ENCODE measurements around the gene BAZ2B.

Gene BAZ2B

GRCh38 chr2:159615367-159616285, 722 bp downstream of the BAZ2B start:
- ATAC-seq: peak; percentile 90
- TF ChIP-seq TSHZ2 (CRISPR knock-in tag; IDR thresholded peaks at IDR 0.05) (0 out of 2 replicates have a peak, but pooled peaks have one; percentile 17), PPARA (CRISPR knock-in tag; IDR thresholded peaks at IDR 0.05; ENCODE audit: borderline replicate concordance) (no peak)

GRCh38 chr2:159614534-159615366, 1.6 kb downstream of the BAZ2B start:
- TF ChIP-seq TOX (CRISPR knock-in tag; IDR thresholded peaks at IDR 0.05; ENCODE audit: borderline replicate concordance): 0 out of 2 replicates have a peak, but pooled peaks have one; percentile 40
- TF ChIP-seq ZFP30 (CRISPR knock-in tag; IDR thresholded peaks at IDR 0.05): no peak
- ATAC-seq: peak; percentile 51

- no peak for ATAC-seq
- no peak for TF ChIP-seq ZC3H10 (CRISPR knock-in tag; IDR thresholded peaks at IDR 0.05)
- TF ChIP-seq ISL1 (CRISPR knock-in tag; IDR thresholded peaks at IDR 0.05): no peak
Measured at GRCh38 chr2:159613651-159614285, 2.6 kb downstream of the BAZ2B start.

- TF ChIP-seq OSR1 (CRISPR knock-in tag; IDR thresholded peaks at IDR 0.05) (no peak), BACH2 (CRISPR knock-in tag; IDR thresholded peaks at IDR 0.05; ENCODE audit: borderline replicate concordance) (no peak), PPARA (CRISPR knock-in tag; IDR thresholded peaks at IDR 0.05; ENCODE audit: borderline replicate concordance) (no peak), ZC3H10 (CRISPR knock-in tag; IDR thresholded peaks at IDR 0.05) (no peak), ARNTL (CRISPR knock-in tag; IDR thresholded peaks at IDR 0.05; ENCODE audit: borderline replicate concordance, low read depth) (no peak), CREB5 (CRISPR knock-in tag; IDR thresholded peaks at IDR 0.05; ENCODE audit: low read depth) (no peak), ESRRG (CRISPR knock-in tag; IDR thresholded peaks at IDR 0.05) (no peak), ZFP3 (CRISPR knock-in tag; IDR thresholded peaks at IDR 0.05) (no peak)
- no peak for ATAC-seq
Measured at GRCh38 chr2:159613091-159613490, 3.3 kb downstream of the BAZ2B start.

GRCh38 chr2:159612255-159612901, 4.0 kb downstream of the BAZ2B start:
- TF ChIP-seq ISL1 (CRISPR knock-in tag; IDR thresholded peaks at IDR 0.05) (peak; percentile 57), ZNF70 (CRISPR knock-in tag; IDR thresholded peaks at IDR 0.05) (no peak)
- no peak for ATAC-seq

GRCh38 chr2:159609811-159610549, 6.4 kb downstream of the BAZ2B start:
- ATAC-seq: no peak
- TF ChIP-seq ZFP30 (CRISPR knock-in tag; IDR thresholded peaks at IDR 0.05): no peak
- no peak for TF ChIP-seq OSR1 (CRISPR knock-in tag; IDR thresholded peaks at IDR 0.05)
- no peak for TF ChIP-seq RARB (CRISPR knock-in tag; IDR thresholded peaks at IDR 0.05)
- TF ChIP-seq TCF4 (CRISPR knock-in tag; IDR thresholded peaks at IDR 0.05; ENCODE audit: borderline replicate concordance): no peak
- TF ChIP-seq PATZ1 (CRISPR knock-in tag; IDR thresholded peaks at IDR 0.05; ENCODE audit: borderline replicate concordance): no peak
- TF ChIP-seq SNAI2 (CRISPR knock-in tag; IDR thresholded peaks at IDR 0.05): no peak
- no peak for TF ChIP-seq POU6F1 (CRISPR knock-in tag; IDR thresholded peaks at IDR 0.05; ENCODE audit: borderline replicate concordance, low read depth)
- no peak for TF ChIP-seq PPARA (CRISPR knock-in tag; IDR thresholded peaks at IDR 0.05; ENCODE audit: borderline replicate concordance)
- TF ChIP-seq BACH2 (CRISPR knock-in tag; IDR thresholded peaks at IDR 0.05; ENCODE audit: borderline replicate concordance): no peak
- no peak for TF ChIP-seq GLIS3 (CRISPR knock-in tag; IDR thresholded peaks at IDR 0.05)
- no peak for TF ChIP-seq ZNF565 (CRISPR knock-in tag; conservative IDR thresholded peaks at IDR 0.05; ENCODE audit: low read depth)

Data from SK-N-SH treated with all-trans-retinoic acid at 6 μM for 48 hours (cell line).